Activated gamma-delta T cell treated with anti-CD3 and anti-CD28 coated beads, Interleukin-2, amount 50 U/mL, for 16 hours (primary cell): ENCODE results near the gene AGXT.

Experiments used
- DNase-seq: peaks from one replicate; pipeline ENCODE4 v3.0.0-alpha.2; 2020; ENCODE audit warnings: low read depth

Gene AGXT

GRCh38 chr2:240915526-240916341, 47.1 kb downstream of the AGXT start:
- no peak for DNase-seq

GRCh38 chr2:240916571-240917008, 48.0 kb downstream of the AGXT start:
- DNase-seq: no peak

GRCh38 chr2:240917009-240917683, 48.5 kb downstream of the AGXT start:
- no peak for DNase-seq

- DNase-seq: no peak
Observed at GRCh38 chr2:240917684-240918257, 49.1 kb downstream of the AGXT start.

GRCh38 chr2:240918258-240919091, 49.9 kb downstream of the AGXT start:
- no peak for DNase-seq

GRCh38 chr2:240919161-240919781, 50.6 kb downstream of the AGXT start:
- no peak for DNase-seq

- DNase-seq: no peak
Observed at GRCh38 chr2:240919786-240920782, 51.5 kb downstream of the AGXT start.

- no peak for DNase-seq
Observed at GRCh38 chr2:240920783-240921231, 52.2 kb downstream of the AGXT start.

GRCh38 chr2:240921311-240921994, 52.8 kb downstream of the AGXT start:
- no peak for DNase-seq

- no peak for DNase-seq
Observed at GRCh38 chr2:240921995-240922244, 53.3 kb downstream of the AGXT start.

GRCh38 chr2:240922245-240922981, 53.8 kb downstream of the AGXT start:
- DNase-seq: no peak

GRCh38 chr2:240922982-240923537, 54.4 kb downstream of the AGXT start:
- DNase-seq: no peak

- no peak for DNase-seq
Observed at GRCh38 chr2:240925191-240925567, 56.6 kb downstream of the AGXT start.

GRCh38 chr2:240925568-240926515, 57.2 kb downstream of the AGXT start:
- DNase-seq: no peak

GRCh38 chr2:240926516-240927389, 58.1 kb downstream of the AGXT start:
- no peak for DNase-seq

- no peak for DNase-seq
Observed at GRCh38 chr2:240927390-240927781, 58.8 kb downstream of the AGXT start.
